Stimulated activated CD8-positive, alpha-beta memory T cell treated with anti-CD3 and anti-CD28 coated beads, Interleukin-15, amount 100 ng/mL, for 24 hours (primary cell): Measurements from ENCODE around the gene ZC2HC1B.
"Not testable (repeated sequence)": the region's sequence is repeated elsewhere in the genome, so short reads cannot be mapped to it uniquely, and the experiment has no call there.

Experiments used
- DNase-seq: peaks from one replicate; pipeline ENCODE4 v3.0.0-alpha.2; 2020; ENCODE audit warnings: low read depth

The ZC2HC1B gene

DNA sequence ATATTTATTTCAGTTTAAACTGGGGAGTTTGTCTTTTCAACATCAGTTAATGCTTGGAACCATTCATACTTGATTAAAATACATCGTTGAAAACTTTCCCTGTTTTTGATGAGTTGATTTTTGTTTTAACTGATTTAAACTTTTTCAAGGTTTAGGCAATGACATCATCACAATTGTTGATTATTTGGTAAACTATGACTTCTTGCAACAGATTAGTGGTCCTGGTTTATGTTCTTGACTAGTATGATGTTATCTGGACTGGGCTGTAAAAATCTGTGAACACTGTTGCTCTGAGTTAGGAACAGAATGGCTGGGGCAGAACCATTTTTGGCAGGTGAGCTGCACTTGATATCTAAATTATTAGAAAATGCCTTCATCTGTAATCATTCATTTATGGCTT is at the start of gene ZC2HC1B:
TSS of gene ZC2HC1B (plus strand) at position 241 of the 400 bp plus-strand sequence. CDS start at position 307, 66 bp downstream.
- DNase-seq, result no peak

DNA sequence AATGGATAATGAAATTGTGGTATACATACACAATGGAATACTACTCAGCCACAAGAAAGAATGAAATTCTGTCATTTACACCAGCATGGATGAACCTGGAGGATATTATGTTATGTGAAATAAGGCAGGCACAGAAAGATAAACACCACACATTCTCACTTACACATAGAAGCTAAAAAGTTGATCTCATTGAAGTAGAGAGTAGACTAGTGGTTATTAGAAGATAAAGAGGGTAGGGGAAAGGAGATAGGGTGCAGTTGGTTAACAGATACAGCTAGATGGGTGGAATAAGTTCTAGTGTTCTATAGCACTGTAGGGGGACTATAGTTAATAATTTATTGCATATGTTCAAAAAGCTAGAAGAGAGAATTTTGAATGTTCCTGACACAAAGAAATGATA is 46.7 kb upstream of the ZC2HC1B start:
- no peak for DNase-seq

DNA sequence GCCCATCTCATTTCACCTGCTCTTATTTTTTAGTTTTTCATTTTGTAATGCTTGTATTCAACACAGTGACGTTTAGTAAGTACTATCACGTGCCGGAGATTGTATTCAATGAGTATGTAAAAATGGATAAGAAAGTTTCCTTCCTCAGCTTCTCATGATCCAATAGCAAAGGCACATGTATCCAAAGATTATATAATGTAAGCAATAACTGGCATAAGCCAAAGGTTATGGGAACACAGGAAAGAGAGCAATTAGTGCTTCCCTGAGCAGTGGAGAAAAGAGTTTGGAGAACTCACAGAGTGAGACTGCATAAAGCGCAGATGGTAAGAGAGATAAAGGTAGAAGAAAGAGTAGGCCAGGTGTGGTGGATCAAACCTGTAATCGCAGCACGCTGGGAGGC is 42.9 kb upstream of the ZC2HC1B start:
- DNase-seq, result no peak

DNA sequence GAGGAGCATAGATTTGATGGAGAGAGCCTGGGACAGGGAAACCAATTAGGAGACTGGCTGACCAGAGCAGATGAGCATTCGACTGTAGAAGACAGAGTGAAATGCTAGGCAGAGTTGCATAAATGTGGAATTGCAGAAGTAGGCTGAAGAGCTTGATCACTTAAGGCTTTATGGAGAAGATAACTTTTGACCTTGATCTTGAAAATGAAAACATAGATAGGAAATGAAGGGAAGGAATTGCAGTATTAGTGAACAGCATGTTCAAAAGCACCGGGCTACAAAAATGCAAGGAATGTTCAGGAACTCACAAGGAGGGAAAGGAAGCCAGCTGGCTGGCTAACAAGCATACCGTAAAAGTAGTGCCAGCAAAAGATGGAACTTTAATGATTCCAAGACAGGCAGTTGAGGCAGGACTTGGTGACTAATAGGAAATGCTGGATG is 41.7 kb upstream of the ZC2HC1B start:
- DNase-seq, result no peak

DNA sequence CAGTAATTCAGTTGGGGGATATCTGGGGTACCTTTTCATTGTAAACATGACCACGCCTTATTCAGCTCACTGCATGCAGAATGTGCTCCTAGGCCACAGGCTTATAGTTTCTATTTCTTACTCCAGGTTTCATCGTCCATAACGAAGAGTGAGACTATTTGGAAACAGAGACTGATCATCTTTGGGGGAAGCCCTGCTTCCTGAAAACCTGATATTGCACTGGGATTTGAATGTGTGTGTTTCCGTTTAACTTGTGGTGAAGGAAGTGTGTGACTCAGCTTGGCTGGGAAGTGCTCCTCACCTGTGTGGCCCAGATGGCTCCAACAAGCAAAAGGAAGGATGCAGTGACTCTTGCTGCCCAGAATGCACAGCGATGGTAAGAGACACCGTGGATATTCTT is 40.7 kb upstream of the ZC2HC1B start:
- DNase-seq, result no peak

GRCh38 chr6:143828572-143828971 is 35.7 kb upstream of the ZC2HC1B start:
- DNase-seq, result no peak

- DNase-seq, result no peak
Measured at GRCh38 chr6:143836150-143836549, 28.1 kb upstream of the ZC2HC1B start.

DNA sequence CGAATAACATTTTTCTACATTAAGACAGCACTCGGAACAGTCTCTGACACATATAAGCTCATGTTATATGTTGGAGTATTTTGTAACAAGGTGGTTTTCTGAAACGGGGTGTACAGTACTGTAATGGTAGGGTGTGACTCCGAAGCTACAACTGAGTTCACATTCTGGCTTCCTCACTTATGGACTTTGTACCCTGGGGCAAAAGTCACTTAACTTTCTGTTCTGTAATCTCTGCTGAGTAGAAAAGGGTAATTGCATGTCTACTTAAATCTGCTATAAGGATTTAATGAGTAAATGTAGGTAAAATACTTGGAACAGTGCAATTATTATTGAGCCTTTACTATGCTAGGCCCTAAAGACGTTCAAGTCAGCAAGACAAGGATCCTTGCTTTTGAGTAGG is 25.9 kb upstream of the ZC2HC1B start:
- no peak for DNase-seq

- no peak for DNase-seq
Measured at GRCh38 chr6:143839196-143839595, 25.1 kb upstream of the ZC2HC1B start.

DNA sequence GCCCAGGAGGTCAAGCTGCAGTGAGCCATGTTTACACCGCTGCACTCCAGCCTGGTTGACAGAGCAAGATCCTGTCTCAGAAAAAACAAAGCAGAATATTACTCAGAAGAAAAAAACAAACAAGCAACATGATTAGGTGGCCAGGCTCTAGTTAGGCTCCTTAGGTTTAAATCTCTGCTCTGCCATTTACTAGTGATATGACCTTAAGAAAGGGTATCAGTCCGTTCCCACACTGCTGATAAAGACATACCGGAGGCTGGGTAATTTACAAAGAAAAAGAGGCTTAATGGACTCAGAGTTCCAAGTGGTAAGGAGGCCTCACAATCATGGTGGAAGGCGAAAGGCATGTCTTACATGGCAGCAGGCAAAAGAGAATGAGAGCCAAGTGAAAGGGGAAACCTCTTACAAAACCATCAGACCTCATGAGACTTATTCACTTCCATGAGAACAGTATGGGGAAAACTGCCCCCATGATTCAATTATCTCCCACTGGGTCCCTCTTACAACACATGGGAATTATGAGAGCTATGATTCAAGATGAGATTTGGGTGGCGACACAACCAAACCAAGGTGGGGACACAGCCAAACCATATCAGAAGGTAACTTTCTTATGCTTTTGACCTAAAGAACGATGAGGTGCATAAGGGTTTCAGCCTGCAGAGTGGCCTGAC is 23.5 kb upstream of the ZC2HC1B start:
- DNase-seq, result no peak

DNA sequence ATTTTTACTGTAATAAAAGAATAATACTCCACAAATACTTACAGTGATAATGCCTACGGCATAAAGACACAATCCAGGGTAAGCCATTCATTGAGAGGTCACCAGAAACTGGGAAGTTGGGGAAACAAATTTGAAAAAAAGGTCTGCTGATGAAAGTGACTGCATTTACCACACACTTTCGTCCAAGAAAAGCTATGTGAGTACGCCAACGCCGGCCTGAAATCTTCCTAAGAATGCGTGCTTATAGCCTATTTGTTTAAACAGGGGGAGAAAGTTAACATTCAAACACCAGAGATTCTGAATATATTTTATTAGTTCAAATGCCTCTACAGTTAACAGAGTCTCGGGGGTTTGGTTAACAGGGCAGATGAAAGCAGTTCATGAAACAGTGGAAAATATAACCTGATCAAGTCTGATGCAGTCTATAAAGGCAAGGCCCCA is 21.8 kb upstream of the ZC2HC1B start:
- no peak for DNase-seq

DNA sequence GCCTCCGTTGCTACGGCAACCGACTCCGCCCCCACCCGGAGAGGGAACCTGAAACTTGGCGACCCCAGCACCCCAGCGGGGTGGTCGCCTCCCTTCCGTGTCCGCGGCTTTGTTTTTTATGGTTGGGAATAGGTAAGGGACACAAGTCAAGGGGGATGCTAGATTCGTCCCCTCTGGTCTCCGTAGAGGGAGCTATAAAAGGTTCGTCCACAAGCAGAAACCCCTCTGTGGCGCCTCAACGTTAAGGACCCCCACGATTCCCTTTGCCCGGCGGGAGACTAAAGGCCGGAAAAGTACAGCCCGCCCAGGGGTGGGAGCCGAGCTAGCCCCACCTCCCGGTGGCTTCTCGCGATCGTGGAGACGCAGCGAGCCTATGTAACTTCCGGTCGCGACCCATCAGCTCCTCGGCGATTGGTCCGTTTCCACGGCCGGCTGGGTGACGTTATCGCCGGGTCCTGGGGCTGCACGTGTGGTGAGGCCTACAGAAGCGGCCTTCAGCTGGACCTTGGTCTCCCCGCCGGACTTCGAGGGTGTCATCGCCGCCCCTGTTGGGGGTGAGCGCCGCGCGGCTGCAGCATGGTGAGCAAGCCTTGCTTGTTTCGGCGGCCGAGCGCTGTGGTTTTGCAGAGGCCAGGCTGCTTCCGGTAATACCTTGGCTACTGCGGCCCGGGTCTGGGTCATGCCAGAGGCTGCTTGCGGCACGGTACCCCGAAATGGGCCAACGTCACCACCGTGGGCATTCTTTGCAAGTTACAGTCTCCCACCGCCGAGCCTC is 21.2 kb upstream of the ZC2HC1B start, which contains the start of gene LTV1:
TSS of gene LTV1 (plus strand) at position 437 of the 775 bp plus-strand sequence. CDS start at position 577, 140 bp downstream.
- DNase-seq, result peak; percentile 81

DNA sequence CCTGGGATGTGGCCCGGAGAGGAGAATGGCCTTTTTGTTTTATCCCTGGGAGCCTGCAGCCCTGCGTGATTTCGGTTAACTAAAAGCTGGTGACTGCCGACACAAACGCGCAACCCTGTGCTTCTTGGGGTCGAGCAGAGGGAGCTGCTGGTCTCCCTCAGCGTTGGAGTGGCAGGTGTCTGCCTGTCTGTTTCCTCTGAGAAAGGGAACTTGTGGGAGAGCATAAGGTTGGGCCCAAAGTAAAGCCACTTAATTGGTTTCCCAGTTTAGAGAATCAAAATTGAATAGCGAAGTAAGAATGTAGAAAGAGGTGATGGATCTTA is 20.6 kb upstream of the ZC2HC1B start:
- DNase-seq, result no peak

DNA sequence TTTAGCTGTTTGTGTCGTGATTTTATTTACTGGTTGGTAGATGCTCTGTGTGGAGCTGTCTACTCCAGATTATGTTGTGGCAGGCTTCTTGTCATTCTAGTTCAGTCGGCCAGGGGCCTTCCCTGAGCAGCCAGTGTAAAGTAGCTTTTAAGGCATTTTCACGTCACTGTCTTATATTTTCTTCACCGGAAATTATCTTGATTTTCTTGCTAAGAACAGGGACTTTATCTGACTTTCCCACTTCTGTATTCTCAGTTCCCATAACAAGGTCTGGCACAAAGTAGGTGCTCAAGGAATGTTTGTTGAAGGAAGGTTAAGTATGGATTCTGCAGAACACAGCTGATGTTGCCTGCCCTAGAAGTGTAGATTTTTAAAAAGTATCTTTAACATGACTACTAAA is 20.3 kb upstream of the ZC2HC1B start:
- no peak for DNase-seq

DNA sequence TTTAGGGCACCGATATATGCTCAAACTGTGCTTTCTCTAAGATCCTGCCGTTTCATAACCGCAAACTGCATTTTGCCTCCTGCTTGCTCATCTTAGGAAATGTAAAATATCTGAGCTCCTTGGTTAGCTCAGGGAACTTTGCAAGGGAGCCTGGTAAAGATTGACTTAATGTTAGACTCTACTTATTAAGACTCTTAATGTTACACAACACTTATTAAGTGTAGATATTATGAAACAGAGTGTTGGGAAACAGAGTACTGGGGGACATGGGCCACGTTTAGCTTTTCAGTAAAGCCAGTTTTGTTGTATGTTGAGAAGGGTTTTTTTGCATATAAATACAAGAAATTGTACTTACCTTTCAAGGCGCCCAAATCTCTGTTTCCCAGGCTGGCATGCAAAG is 19.2 kb upstream of the ZC2HC1B start:
- no peak for DNase-seq

- DNase-seq, result not testable (repeated sequence)
Measured at GRCh38 chr6:143851706-143852105, 12.6 kb upstream of the ZC2HC1B start.

DNA sequence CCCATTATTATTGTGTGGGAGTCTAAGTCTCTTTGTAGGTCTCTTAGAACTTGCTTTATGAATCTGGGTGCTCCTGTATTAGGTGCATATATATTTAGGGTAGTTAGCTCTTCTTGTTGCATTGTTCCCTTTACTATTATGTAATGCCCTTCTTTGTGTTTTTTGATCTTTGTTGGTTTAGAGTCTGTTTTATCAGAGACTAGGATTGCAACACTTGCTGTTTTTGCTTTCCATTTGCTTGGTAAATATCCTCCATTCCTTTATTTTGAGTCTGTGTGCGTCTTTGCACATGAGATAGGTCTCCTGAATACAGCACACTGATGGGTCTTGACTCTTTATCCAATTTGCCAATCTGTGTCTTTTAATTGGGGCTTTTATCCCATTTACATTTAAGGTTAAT is 9.2 kb upstream of the ZC2HC1B start:
- DNase-seq, result not testable (repeated sequence)

DNA sequence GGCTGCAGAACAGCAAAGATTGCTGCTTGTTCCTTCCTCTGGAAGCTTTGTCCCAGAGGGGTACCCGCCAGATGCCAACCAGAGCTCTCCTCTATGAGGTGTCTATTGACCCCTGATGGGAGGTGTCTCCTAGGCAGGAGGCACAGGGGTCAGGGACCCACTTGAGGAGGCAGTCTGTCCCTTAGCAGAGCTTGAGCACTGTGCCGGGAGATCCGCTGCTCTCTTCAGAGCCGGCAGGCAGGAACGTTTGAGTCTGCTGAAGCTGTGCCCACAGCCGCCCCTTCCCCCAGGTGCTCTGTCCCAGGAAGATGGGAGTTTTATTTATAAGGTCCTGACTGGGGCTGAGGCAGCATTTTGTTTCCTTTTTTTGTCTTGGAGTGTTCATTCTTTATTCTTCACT is 7.5 kb upstream of the ZC2HC1B start:
- not testable (repeated sequence) for DNase-seq

DNA sequence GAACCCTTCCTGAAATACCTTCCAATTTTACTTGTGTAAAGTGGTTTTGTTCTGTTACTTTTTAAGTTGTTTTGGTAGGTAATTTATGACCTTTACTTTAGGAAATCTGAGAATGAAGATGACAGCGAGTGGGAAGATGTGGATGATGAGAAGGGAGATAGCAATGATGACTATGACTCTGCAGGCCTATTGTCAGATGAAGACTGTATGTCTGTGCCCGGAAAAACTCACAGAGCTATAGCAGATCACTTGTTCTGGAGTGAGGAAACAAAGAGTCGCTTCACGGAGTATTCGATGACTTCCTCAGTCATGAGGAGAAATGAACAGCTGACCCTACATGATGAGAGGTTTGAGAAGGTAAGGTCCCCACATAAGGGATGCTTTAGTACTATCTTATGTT is 6.6 kb upstream of the ZC2HC1B start:
- no peak for DNase-seq

- no peak for DNase-seq
Measured at GRCh38 chr6:143859891-143860660, 4.2 kb upstream of the ZC2HC1B start.

GRCh38 chr6:143863771-143864170 is 503 bp upstream of the ZC2HC1B start:
- DNase-seq, result no peak

GRCh38 chr6:143867236-143867635 is 3.0 kb downstream of the ZC2HC1B start:
- no peak for DNase-seq

GRCh38 chr6:143868808-143869207 is 4.5 kb downstream of the ZC2HC1B start:
- not testable (repeated sequence) for DNase-seq
